ENCODE data around the gene MPI. TPM values are rescaled to one million over a fixed set of nuclear protein-coding genes. Genes with fewer than 3 reads are reported as not detected.

The MPI gene
- total RNA-seq, 1 donor from 2014 or later: 53.2 TPM

DNA sequence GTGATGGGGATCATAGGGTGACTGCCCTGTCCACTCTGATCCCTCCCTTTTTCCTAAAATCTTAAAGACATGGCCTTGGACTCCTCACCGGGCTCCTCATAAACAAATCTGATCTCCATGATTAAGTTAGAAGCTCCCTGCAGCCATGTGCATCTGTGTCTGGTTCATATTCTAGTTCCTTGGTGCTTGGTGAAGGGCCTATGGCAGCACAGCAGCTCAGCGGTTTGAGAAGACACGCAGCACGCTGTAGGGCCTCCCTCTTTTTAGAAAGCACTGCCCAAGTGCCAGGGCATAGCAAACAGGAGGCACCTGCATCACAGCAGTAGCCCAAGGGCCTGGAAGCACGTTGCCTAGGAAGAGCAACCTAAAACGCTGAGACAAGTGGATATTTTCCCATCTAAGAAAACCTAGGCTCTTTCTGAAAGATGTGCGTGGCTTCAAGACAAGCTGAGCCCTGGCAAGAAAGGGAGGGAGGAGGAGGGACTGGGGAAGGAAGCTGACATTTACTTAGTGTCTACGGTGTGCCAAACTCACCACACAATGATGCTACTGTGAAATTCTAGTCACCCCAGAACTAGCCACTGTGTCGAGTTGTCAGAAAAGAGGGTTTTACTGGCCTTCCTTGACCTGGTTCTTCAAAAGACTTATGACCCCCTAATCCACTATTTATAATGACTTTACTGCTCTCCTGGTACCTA lies 32.0 kb upstream of the MPI start:
- intact Hi-C loops (cut with DNase I): no loop called here
- ATAC-seq (ENCODE audit: poor library complexity): no peak
- no peak for DNase-seq

DNA sequence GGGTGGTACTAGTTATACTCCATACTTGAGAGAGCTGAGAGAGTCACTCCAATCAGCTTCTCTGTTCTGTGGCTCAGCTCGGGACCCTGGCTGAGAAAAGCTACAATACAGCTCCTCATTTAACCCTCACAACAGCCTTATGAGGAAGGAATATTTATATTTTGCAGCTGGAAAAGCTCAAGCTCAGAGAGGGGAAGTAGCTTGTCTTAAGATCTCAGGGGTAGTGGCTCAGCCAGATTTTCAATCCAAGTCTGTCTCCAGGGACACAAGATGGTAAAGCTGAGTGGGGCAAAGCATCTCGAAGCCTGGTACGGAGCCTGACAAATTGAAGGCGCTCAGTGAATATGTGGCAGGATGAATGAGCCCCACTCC lies 31.5 kb upstream of the MPI start:
- intact Hi-C loops (cut with DNase I): no loop called here
- ATAC-seq (ENCODE audit: poor library complexity) (no peak), DNase-seq (no peak)

DNA sequence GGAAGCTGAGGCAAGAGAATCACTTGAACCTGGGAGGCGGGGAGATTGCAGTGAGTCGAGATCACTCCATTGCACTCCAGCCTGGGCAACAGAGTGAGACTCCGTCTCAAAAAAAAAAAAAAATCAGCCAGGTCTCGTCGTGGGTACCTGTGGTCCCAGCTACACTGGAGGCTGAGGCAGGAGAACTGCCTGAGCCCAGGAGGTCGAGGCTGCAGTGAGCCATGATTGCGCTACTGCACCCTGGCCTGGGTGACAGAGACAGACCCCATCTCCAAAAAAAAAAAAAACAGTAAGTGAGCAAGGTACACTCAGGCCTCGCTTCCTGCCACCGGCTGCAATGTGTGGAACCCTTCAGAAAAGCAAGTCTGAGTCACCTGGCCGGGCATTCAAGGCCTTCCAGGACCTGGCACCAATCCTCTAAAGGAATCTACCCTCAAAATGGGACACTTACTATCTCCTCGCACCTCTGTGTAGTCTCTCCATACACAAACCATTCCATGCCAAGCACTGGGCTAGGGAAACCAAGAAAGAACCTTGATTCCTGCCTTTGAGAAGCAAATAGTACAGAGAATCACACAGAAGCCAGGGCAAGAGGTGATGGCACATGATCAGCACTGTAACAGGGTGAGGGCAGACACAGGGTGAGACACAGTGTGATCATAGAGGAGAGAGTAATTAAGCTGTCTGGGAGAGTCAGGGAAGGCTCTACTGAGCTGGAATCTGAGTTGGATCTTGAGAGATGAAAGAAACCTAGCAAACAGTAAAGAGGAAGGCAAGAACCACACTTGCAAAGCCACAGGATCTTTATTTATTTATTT lies 26.4 kb upstream of the MPI start:
- ATAC-seq (ENCODE audit: poor library complexity) (peak; percentile 33), DNase-seq (peak; percentile 13)

DNA sequence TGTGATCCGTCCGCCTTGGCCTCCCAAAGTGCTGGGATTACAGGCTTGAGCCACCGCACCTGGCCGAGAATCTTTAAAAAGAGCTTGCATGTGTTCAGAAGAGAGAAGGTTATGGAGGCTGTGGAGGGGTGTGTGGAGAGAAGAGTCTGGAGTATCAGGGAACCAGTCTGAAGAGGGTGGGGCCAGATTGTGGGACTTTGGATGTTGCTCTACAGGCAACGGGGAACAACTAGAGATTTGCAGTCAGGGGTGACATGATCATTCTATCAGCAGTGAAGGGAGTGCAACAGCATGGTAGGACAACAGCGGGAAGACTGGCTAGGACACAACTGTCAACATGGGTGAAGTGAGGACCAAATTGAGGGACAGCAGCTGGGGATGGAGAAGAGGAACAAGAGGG lies 25.5 kb upstream of the MPI start:
- intact Hi-C loops (cut with DNase I): no loop called here
- no peak for DNase-seq

More for the DNA sequence above, 26.4 kb upstream of the MPI start:
- intact Hi-C loops (cut with DNase I): no loop called here

DNA sequence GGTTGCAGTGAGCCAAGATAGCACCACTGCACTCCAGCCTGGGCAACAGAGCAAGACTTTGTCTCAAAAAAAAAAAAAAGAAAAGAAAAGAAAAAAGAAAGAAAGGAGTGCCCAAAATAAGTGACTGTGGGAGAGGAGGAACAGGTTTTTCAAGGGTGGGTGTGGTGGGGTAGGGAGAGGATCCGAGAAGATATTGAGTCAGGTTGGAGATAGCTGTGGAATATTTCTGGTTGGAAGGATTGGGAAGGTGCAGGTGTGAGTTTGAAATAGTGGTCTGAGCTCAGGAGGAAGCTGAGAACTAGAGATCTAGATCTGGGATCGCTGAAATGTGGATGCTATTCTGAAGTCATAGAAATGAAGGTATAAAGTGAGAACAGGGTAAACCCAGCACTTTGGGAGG lies 24.5 kb upstream of the MPI start:
- ATAC-seq (ENCODE audit: poor library complexity) (no peak), DNase-seq (peak; percentile 2)
- intact Hi-C loops (cut with DNase I): no loop called here

More for the DNA sequence above, 25.5 kb upstream of the MPI start:
- ATAC-seq (ENCODE audit: poor library complexity): no peak

DNA sequence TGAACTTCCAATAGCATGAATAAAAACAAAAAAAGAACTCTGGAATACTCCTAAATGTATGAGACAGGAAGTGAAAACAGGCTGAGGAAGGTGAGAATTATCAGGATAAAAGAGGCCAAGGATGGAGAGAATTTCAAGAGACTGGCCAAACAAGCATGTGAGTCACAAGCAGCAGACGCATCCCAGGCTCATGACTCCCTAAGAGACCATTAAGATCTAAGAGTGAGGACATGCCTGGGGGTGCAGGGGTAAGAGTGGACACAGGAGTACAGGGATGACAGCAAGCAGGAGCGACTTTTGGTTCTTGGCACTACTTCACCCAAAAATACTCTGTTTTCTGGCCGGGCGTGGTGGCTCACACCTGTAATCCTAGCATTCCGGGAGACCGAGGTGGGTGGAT lies 23.8 kb upstream of the MPI start:
- intact Hi-C loops (cut with DNase I): no loop called here
- DNase-seq: peak; percentile 22
- no peak for ATAC-seq (ENCODE audit: poor library complexity)

DNA sequence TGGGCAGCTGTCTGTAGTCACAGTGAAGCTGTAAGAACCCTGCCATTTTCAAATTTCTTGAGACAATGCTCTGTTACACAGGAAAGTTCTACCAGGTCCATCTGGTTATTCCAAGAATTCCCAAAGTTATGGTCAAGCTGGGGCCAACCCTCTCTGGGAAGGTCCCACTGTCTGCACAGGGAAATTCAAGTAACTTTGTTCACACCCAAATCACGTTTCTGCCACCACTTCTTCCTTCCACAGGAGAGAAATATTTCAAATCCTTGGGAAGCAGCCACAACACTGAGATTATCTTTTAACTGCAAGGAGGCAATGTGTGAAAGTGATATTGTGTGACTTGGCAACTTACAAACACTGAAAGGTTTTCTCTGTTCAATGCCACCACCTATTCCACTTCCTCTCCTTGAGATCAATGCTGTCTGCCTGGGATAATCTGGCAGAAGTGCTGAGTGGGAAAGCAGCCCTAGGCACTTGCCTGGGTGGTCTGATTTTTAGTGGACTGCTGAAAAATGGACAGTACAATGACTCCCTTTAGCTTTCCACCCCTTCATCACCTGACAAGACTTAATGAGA lies 22.3 kb upstream of the MPI start:
- intact Hi-C loops (cut with DNase I): no loop called here
- DNase-seq: peak; percentile 1
- ATAC-seq (ENCODE audit: poor library complexity): peak; percentile 4

DNA sequence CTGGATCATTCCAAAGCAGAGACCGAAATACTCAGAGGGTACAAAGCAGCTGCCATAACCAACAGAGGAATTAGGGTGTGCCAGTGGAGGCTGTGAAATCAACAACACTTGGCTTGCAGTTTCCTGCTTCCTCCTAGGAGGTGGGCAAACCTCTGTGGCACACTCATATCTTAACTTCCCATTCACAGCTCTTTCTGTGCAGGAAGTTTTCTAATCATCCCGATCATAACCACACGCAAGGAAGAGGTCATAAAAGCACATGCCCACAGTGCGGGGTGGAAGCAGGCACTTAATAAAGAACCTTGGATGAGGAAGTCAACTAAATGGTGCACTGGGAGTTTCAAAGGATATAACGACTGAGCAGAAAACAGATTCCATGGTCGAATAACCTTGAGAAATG lies 21.8 kb upstream of the MPI start:
- intact Hi-C loops (cut with DNase I): no loop called here
- peak; percentile 5 for ATAC-seq (ENCODE audit: poor library complexity)
- DNase-seq: peak; percentile 48

DNA sequence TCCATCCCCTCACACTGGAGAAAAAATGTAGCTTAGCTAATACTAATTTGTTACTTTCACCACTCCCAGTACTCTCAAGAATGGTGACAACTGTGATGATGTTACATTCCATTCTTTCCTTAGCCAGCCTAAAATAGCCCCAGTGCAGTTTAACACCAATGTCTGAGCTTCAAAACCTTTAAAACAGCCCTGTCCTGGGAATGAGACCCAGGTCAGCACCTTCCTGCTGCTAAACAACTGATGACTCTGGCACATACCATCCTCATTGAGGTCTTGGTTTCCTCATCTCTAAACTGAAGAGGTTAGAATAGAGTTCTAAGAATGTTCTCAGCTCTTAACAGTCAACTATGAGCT lies 20.5 kb upstream of the MPI start:
- intact Hi-C loops (cut with DNase I): no loop called here
- DNase-seq (no peak), ATAC-seq (ENCODE audit: poor library complexity) (peak; percentile 26)

DNA sequence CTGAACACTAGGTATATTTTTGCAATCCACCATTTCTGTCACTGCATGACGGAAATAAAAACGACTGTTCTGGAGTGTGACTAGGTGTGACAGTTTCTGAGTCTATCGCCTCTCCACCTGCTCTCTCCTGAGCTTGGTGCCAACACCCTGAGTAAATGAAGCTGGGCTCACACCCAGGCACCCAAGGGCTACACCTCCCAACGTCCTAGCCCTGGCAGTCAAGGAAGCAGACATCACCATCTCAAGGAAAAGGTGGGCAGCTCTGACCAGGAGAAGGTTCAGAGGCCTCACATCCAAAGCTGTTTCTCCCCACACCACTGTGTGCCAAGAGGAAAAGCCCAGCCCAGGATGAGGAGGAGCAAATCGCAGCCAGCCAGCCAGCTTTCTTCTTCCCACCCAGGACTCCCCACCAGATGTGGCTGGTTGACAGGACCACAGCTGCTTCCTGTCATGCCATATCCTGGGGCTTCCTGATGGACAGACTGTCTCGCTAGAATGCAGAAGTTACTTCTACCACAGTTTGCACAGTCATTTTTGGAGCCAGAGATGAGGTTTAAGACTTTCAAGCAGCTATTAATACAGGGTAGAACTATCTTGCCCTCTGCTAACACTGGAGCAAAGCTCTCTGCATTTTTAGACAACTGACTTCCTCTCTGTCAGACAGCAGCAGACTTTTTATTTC lies 20.0 kb upstream of the MPI start:
- intact Hi-C loops (cut with DNase I): no loop called here
- DNase-seq (peak; percentile 84), ATAC-seq (ENCODE audit: poor library complexity) (peak; percentile 43)

DNA sequence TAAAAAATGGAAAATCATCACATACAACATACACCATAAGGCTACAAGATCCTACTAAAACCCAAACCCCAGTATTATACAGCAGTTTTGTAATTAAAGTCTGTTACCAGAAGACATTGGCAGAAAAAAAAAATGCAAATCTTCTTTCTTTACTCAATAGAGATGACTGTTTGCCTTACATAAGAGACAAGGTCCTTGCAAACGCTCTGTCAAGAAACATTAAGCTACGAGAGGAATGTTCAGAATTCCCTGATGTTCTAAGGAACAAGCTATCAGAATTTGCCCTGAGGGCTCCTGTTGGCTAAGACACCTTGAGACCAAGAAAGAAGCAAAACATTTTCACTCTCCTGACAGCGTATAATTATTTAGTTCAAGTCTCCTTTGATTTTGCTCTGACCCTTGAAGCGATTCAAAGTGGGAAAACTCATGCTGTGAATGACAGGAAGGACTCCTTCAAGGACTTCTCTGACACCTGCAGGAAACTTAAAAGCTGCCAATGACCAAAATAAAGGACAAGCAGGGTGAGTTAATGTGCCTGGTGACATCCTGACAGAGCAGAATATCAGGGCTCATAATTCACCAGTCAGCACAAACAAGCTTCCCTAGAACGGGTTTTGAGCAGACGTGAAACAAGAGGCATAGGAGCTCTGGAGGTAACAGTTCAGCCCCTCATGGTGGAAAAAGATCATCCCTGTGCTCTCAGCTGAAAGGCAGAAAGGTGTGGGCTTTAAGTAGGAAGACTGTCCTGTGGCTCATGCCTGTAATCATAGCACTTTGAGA lies 19.2 kb upstream of the MPI start:
- DNase-seq: no peak
- intact Hi-C loops (cut with DNase I): no loop called here
- ATAC-seq (ENCODE audit: poor library complexity): no peak

DNA sequence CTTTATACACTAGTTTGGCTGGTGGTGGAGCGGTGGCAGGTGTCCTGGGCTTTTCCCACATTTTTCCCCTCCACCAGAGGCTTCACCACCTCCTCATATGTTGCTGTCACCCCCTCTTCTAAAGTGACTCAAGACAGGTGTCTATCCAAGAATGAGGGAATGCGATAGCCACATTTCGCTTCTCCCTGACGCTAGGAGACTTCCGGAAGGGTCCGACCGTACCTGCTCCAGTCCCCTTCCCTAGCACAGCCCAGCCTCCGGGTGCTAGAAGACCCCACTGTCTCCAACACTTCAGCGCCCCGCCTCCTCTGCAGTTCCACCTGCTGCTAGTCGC lies 17.2 kb upstream of the MPI start:
- DNase-seq: no peak
- intact Hi-C loops (cut with DNase I): no loop called here
- no peak for ATAC-seq (ENCODE audit: poor library complexity)

DNA sequence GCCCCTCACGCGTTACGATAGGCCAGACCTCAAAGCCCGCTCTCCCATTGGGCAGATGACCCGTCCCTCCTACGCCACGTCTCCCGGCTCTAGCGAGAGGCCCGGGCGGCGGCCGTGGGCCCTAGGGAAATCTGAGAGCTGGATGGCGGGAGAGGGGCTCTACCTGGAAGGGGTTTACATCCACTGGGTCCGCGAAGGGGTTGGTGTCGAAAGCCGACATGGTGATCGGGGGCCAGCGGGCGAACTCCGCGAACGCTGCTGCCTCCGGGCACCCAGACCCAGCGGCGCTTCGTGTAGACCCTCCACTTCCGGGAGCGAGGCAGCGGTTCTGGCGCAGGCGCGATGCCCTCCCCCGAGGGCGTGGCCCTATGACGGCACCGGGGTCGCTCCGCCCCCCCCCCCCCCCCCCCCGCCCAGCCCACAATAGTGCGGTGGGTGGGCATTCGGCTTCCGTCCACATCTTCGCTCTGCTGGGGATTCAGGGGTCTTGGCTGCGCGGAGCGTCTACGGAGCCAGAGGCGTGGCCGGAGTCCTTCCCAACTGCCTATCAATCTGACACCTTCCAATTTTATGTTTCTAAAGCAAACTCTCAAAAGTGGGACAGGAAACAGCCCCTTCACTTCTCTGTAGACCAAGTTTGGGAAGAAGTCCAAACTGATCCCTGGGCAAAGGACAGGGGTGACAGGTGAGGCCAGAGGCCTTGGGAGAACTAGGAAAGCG lies 16.6 kb upstream of the MPI start, which contains the start of gene SCAMP2:
TSS of gene SCAMP2 (minus strand) at position 330 of the 720 bp plus-strand sequence. CDS start at position 220, 110 bp downstream.
- DNase-seq (peak; percentile 97), ATAC-seq (ENCODE audit: poor library complexity) (peak; percentile 95)
- intact Hi-C loops (cut with DNase I): no loop called here

DNA sequence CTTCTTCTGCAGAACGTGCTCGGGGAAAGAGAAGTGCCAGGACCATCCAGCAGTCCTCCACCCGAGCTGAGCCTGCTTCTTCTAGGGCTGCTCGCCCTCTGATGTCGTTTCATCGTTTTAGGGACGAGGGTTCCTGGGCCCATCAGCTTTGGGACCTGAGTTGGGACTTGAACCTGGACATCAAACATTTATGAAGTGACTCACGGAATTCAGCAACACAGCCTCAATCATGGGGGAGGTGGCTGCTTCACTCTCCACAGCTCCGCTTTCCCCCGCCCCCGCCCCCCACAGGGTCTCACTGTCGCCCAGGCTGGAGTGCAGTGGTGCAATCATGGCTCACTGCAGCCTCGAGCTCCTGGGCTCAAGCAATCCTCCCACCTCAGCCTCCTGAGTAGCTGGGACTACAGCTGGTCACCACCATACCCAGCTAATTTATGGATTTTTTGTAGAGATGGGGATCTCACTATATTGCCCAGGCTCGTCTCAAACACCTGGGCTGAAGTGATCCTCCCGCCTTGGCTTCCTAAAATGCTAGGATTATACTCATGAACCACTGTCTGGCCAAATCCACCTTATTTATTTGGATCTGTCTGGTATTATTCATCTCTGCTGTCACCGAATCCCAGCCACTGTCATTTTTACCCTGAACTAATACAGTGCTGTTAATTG lies 16.0 kb upstream of the MPI start:
- ATAC-seq (ENCODE audit: poor library complexity) (peak; percentile 14), DNase-seq (peak; percentile 49)
- intact Hi-C loops (cut with DNase I): no loop called here

DNA sequence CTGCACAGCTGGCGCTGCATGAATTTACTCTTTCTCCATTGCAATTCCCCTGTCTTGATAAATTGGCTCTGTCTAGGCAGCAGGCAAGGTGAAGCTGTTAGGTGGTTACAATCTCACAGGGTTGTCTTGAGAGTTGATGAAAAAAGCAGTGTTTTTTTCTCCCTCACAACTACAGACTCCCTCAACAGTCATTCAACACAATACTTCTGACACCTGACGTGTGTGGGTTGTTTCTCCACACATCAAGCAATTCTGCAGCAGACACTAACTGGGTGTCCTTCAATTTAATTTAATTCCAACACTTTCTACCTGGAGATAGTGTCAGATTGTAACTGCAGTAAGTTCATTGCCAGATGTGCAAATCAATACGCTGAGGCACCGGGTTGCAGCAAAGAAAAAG lies 11.6 kb upstream of the MPI start:
- no peak for ATAC-seq (ENCODE audit: poor library complexity)
- no peak for DNase-seq
- intact Hi-C loops (cut with DNase I): no loop called here

DNA sequence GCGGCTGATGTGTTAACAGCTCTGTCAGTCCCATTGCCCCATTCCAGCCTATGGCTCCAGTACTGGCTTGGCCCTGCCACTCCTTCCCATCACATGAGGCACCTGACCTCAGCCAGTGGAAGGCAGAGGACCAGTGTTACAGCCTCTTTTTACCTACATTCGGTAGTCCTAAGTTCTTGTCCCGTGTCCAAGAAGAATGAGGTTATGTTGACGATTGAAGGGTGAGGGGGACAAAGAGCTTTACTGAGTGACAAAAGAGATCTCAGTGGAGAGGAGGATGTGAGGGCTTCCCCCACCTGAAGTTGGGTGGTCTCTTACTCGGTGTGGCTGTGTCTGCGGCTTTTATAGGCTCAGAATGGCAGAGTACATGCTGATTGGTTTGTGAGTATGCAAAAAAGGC lies 7.3 kb upstream of the MPI start:
- intact Hi-C loops (cut with DNase I): no loop called here
- DNase-seq (peak; percentile 12), ATAC-seq (ENCODE audit: poor library complexity) (no peak)

DNA sequence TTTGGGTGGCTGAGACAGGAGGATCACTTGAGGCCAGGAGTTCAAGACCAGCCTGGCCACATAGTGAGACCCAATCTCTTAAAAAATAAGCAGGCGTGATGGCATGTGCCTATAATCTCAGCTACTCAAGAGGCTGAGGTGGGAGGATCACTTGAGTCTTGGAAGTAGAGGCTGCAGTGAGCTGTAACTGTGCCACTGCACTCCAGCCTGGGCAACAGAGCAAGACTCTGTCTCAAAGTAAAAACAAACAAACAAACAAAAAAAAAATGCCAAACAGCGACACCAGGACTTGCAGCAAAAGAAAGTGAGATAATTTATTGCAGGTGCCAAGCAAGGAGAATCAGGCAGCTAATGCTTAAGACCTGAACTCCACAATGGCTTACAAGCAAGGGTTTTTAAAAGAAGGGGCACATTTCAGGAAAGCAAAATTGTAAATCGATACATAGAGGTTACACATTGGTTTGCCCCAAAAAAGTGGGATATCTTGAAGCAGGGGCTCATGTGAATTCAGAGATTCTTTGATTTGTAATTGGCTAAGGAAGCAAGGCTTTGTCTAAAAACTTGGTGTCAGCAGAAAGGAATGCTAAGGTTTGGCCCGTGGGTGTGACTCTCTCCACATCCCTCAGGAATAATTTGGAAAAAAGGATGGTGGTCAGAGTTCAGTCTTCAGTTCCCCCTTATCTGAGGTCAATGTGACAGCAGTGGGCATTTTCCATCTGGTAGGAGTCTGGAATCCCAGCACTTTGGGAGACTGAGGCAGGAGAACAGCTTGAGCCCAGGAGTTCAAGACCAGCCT lies 5.2 kb upstream of the MPI start:
- intact Hi-C loops (cut with DNase I): no loop called here
- ATAC-seq (ENCODE audit: poor library complexity) (no peak), DNase-seq (no peak)
